SW480 (cell line): ENCODE data around the gene PJVK.
A peak's percentile ranks its signal among the peaks of the same experiment; 100 is the strongest.

ENCODE experiments used
- DNase-seq: peaks from one replicate; pipeline ENCODE4 v3.0.0-alpha.2; 2016; ENCODE audit warnings: low spot score

PJVK gene

GRCh38 chr2:178482437-178482836, 31.3 kb downstream of the PJVK start:
- DNase-seq = peak; percentile 17

GRCh38 chr2:178484245-178485041, 33.3 kb downstream of the PJVK start:
- no peak for DNase-seq

GRCh38 chr2:178485356-178485755, 34.2 kb downstream of the PJVK start:
- DNase-seq = no peak

GRCh38 chr2:178491612-178492011, 40.4 kb downstream of the PJVK start:
- no peak for DNase-seq

GRCh38 chr2:178496049-178496448, 44.9 kb downstream of the PJVK start:
- DNase-seq = no peak

- DNase-seq = no peak
Measured at GRCh38 chr2:178498137-178498536, 47.0 kb downstream of the PJVK start.

GRCh38 chr2:178499640-178500039, 48.5 kb downstream of the PJVK start:
- DNase-seq = no peak

GRCh38 chr2:178502751-178503150, 51.6 kb downstream of the PJVK start:
- no peak for DNase-seq

GRCh38 chr2:178506101-178506500, 54.9 kb downstream of the PJVK start:
- DNase-seq = no peak

- DNase-seq = no peak
Measured at GRCh38 chr2:178506524-178506923, 55.3 kb downstream of the PJVK start.

- DNase-seq = no peak
Measured at GRCh38 chr2:178506949-178507348, 55.8 kb downstream of the PJVK start.

GRCh38 chr2:178508646-178509045, 57.5 kb downstream of the PJVK start:
- DNase-seq = no peak

- no peak for DNase-seq
Measured at GRCh38 chr2:178510384-178510783, 59.2 kb downstream of the PJVK start.
